HEK293 (cell line): ENCODE data around the gene MEI4.

Experiments used
- CTCF ChIA-PET: fragments of 350-600 bp; formaldehyde crosslinking; extraction: SDS; loops from one replicate; lab custom pipeline; 2021; ENCODE audit warnings: antibody characterized with exemption; lab: Yijun Ruan, JAX
- POLR2A ChIA-PET: fragments of 300-600 bp; formaldehyde crosslinking; extraction: SDS; loops from one replicate; lab custom pipeline; 2020; ENCODE audit warnings: antibody characterized with exemption, inconsistent platforms; lab: Yijun Ruan, JAX
- H3K27ac ChIP-seq: fragments of 200-500 bp; sonication (Bioruptor generic); 2 replicates; pipeline ENCODE4 v1.5.1; 2014; ENCODE audit warnings: low read depth, low read length, control low read depth, inconsistent platforms; ENCODE audit errors: extremely low read depth
- H3K36me3 ChIP-seq, 2 experiments: fragments of 200-500 bp in 1 of 2; sonication (Bioruptor generic) in 1 of 2; 1 replicate in 1 of 2; 2 replicates in 1 of 2; pipeline ENCODE4 v1.5.1; 2014 to 2017; ENCODE audit warnings: inconsistent platforms in 2 of 2, low read length in 2 of 2; ENCODE audit not compliant: control insufficient read depth in 2 of 2, insufficient read depth in 1 of 2
- H3K4me1 ChIP-seq: fragments of 200-500 bp; sonication (Bioruptor generic); 2 replicates; pipeline ENCODE4 v1.5.1; 2014; ENCODE audit warnings: mild to moderate bottlenecking, low read length, inconsistent platforms; ENCODE audit not compliant: control insufficient read depth, insufficient read depth
- H3K4me3 ChIP-seq: 2 replicates; pipeline ENCODE4 v1.5.1; 2011; ENCODE audit warnings: low read depth, mild to moderate bottlenecking, control low read depth, low read length, moderate library complexity
- H3K9me3 ChIP-seq: fragments of 200-500 bp; sonication (Bioruptor generic); 2 replicates; pipeline ENCODE4 v1.5.1; 2014; ENCODE audit warnings: low read depth, low read length, inconsistent platforms; ENCODE audit not compliant: control insufficient read depth, insufficient read depth
- ATF2 ChIP-seq: fragments of 450-650 bp; formaldehyde crosslinking; IDR thresholded peaks from 2 replicates; pipeline ENCODE4 v1.5.1; 2016; ENCODE audit warnings: missing biosample characterization, missing genetic modification characterization, low read depth
- ELK4 ChIP-seq: IDR thresholded peaks from 2 replicates; pipeline ENCODE4 v1.6.1; 2011; ENCODE audit warnings: mild to moderate bottlenecking, low read depth, low read length, borderline replicate concordance
- MEIS1 ChIP-seq: sonication (generic); formaldehyde crosslinking; IDR thresholded peaks from 2 replicates; pipeline ENCODE4 v1.8.1; 2022; ENCODE audit warnings: missing genetic modification reagents, mild to moderate bottlenecking, borderline replicate concordance
- SCRT1 ChIP-seq: fragments of 450-650 bp; formaldehyde crosslinking; IDR thresholded peaks from 2 replicates; pipeline ENCODE4 v1.5.1; 2016; ENCODE audit warnings: missing biosample characterization, missing genetic modification characterization, borderline replicate concordance
- TRIM28 ChIP-seq: IDR thresholded peaks from 2 replicates; pipeline ENCODE4 v1.6.1; 2011; ENCODE audit warnings: low read length, control low read depth, borderline replicate concordance
- WT1 ChIP-seq: fragments of 450-650 bp; formaldehyde crosslinking; IDR thresholded peaks from 2 replicates; pipeline ENCODE4 v1.5.1; 2016; ENCODE audit warnings: missing biosample characterization, missing genetic modification characterization
- YY1 ChIP-seq: fragments of 450-650 bp; formaldehyde crosslinking; IDR thresholded peaks from 2 replicates; pipeline ENCODE4 v1.5.1; 2018; ENCODE audit warnings: missing biosample characterization, missing genetic modification characterization
- YY2 ChIP-seq: fragments of 450-650 bp; formaldehyde crosslinking; IDR thresholded peaks from 2 replicates; pipeline ENCODE4 v1.5.1; 2016; ENCODE audit warnings: missing biosample characterization, missing genetic modification characterization
- ZBTB21 ChIP-seq: fragments of 450-650 bp; formaldehyde crosslinking; IDR thresholded peaks from 2 replicates; pipeline ENCODE4 v1.5.1; 2017; ENCODE audit warnings: missing biosample characterization, missing genetic modification characterization
- ZFP37 ChIP-seq: fragments of 450-650 bp; formaldehyde crosslinking; IDR thresholded peaks from 2 replicates; pipeline ENCODE4 v1.5.1; 2016; ENCODE audit warnings: missing biosample characterization, missing genetic modification characterization
- ZIC2 ChIP-seq: fragments of 450-650 bp; formaldehyde crosslinking; IDR thresholded peaks from 2 replicates; pipeline ENCODE4 v1.5.1; 2016; ENCODE audit warnings: missing biosample characterization, missing genetic modification characterization
- ZNF140 ChIP-seq: fragments of 450-650 bp; formaldehyde crosslinking; IDR thresholded peaks from 2 replicates; pipeline ENCODE4 v1.5.1; 2016; ENCODE audit warnings: missing biosample characterization, missing genetic modification characterization
- ZNF221 ChIP-seq: fragments of 450-650 bp; formaldehyde crosslinking; IDR thresholded peaks from 2 replicates; pipeline ENCODE4 v1.5.1; 2017; ENCODE audit warnings: missing biosample characterization, missing genetic modification characterization, borderline replicate concordance
- ZNF274 ChIP-seq, 2 experiments: fragments of 200-500 bp in 1 of 2; fragments of 450-650 bp in 1 of 2; sonication (Bioruptor generic) in 1 of 2; formaldehyde crosslinking in 1 of 2; IDR thresholded peaks; 2 replicates each; pipeline versions ENCODE4 v1.5.1 to v1.6.1; 2014 to 2016; ENCODE audit warnings: borderline replicate concordance in 1 of 2, inconsistent platforms in 1 of 2, low read length in 1 of 2, missing biosample characterization in 1 of 2, missing genetic modification characterization in 1 of 2
- ZNF404 ChIP-seq: fragments of 450-650 bp; formaldehyde crosslinking; IDR thresholded peaks from 2 replicates; pipeline ENCODE4 v1.5.1; 2017; ENCODE audit warnings: missing biosample characterization, missing genetic modification characterization
- ZNF426 ChIP-seq: fragments of 450-650 bp; formaldehyde crosslinking; IDR thresholded peaks from 2 replicates; pipeline ENCODE4 v1.5.1; 2017; ENCODE audit warnings: missing biosample characterization, missing genetic modification characterization, mild to moderate bottlenecking, inconsistent platforms, moderate library complexity
- ZNF558 ChIP-seq: fragments of 450-650 bp; formaldehyde crosslinking; IDR thresholded peaks from 2 replicates; pipeline ENCODE4 v1.5.1; 2016; ENCODE audit warnings: missing biosample characterization, missing genetic modification characterization
- ZNF571 ChIP-seq: fragments of 450-650 bp; formaldehyde crosslinking; IDR thresholded peaks from 2 replicates; pipeline ENCODE4 v1.5.0; 2017; ENCODE audit warnings: missing biosample characterization, missing genetic modification characterization
- ZNF596 ChIP-seq: fragments of 450-650 bp; IDR thresholded peaks from 2 replicates; pipeline ENCODE4 v1.5.0; 2018; ENCODE audit warnings: missing biosample characterization, mild to moderate bottlenecking, missing genetic modification characterization, moderate library complexity
- ZNF654 ChIP-seq: fragments of 450-650 bp; formaldehyde crosslinking; IDR thresholded peaks from 2 replicates; pipeline ENCODE4 v1.5.1; 2016; ENCODE audit warnings: low read depth, missing biosample characterization, missing genetic modification characterization
- ZNF768 ChIP-seq: fragments of 450-650 bp; formaldehyde crosslinking; IDR thresholded peaks from 2 replicates; pipeline ENCODE4 v1.5.1; 2018; ENCODE audit warnings: missing biosample characterization, mild to moderate bottlenecking, missing genetic modification characterization
- ZSCAN23 ChIP-seq: fragments of 450-650 bp; formaldehyde crosslinking; IDR thresholded peaks from 2 replicates; pipeline ENCODE4 v1.5.1; 2016; ENCODE audit warnings: missing biosample characterization, missing genetic modification characterization
- ZXDB ChIP-seq: fragments of 450-650 bp; formaldehyde crosslinking; IDR thresholded peaks from 2 replicates; pipeline ENCODE4 v1.5.1; 2016; ENCODE audit warnings: missing biosample characterization, missing genetic modification characterization
- TF ChIP-seq, protein P1 (sequence below): fragments of 450-650 bp; formaldehyde crosslinking; IDR thresholded peaks from 2 replicates; pipeline ENCODE4 v1.5.1; 2017; ENCODE audit warnings: missing biosample characterization, missing genetic modification characterization
- TF ChIP-seq, protein P2 (sequence below): fragments of 450-650 bp; formaldehyde crosslinking; IDR thresholded peaks from 2 replicates; pipeline ENCODE4 v1.5.1; 2016; ENCODE audit warnings: missing biosample characterization, missing genetic modification characterization

The MEI4 gene

DNA sequence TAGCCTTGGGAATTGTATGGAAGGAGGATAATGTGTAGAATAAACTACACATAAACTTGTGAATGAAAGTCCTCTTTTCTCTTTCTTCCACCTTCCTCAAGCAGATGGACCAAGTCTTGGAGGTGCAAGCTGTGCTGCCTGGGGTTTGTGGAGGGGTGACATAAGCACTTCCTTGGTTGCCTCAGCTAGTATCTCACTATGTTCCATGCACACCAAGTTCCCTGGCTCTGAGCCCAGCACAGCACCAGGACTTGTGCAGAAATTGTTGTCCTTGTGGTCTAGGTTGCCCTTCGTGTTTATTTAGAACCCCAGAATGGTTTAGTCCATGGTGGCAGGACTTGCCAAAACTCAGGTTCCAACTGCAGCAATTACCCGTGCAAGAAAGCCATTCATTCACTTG is 110.3 kb downstream of the MEI4 start:
- ChIA-PET POLR2A (no interaction called here), CTCF (no interaction called here)
- Histone ChIP-seq H3K4me1 (no peaks in the 10 kb centered on the region), H3K27ac (no peak overlapping the region), H3K9me3 (no peaks in the 10 kb centered on the region), H3K4me3 (no peak overlapping the region), H3K36me3 (no peaks in the 10 kb centered on the region)
- no peak for TF ChIP-seq ZNF140 (tag by site-specific recombination)
- TF ChIP-seq TRIM28: no peak
- no peak for TF ChIP-seq ZNF654 (tag by site-specific recombination)
- TF ChIP-seq ZBTB21 (tag by site-specific recombination): no peak

DNA sequence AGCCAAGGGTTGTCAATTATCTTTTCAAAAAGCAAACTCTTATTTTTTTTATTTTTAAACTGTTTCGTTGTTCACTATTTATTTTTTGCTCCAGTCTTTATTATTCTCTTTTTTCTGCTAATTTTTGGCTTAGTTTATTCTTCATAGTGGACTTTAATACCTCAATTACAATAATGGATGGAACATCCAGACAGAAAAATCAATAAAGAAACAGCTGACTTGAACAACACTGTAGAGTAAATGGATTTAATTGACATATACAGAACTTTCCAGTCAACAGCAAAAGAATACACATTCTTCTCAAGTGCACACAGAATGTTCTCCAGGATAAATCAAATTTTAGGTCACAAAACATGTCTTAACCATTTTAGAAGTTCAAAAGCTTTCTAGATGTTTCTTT is 111.5 kb downstream of the MEI4 start:
- Histone ChIP-seq H3K27ac (no peak overlapping the region), H3K36me3 (no peaks in the 10 kb centered on the region), H3K9me3 (no peaks in the 10 kb centered on the region), H3K4me3 (no peak overlapping the region), H3K4me1 (no peaks in the 10 kb centered on the region)
- POLR2A ChIA-PET: no interaction called here
- TF ChIP-seq ZNF426 (tag by site-specific recombination): no peak
- no peak for TF ChIP-seq ZNF768
- no peak for TF ChIP-seq ZFP37 (tag by site-specific recombination)
- no peak for TF ChIP-seq ZNF596 (tag by site-specific recombination)
- TF ChIP-seq SCRT1 (tag by site-specific recombination): no peak
- TF ChIP-seq ZNF558 (tag by site-specific recombination): no peak
- no peak for TF ChIP-seq MEIS1 (CRISPR knock-in tag)
- CTCF ChIA-PET: no interaction called here

- ChIA-PET CTCF (interaction anchor here (0.6 kb wide), 1 partner anchor 260 kb away, joined by 3 read pairs; no protein-coding TSS in a partner anchor), POLR2A (no interaction called here)
- no peaks in the 10 kb centered on the region for H3K36me3 ChIP-seq
- no peaks in the 10 kb centered on the region for H3K9me3 ChIP-seq
- H3K4me1 ChIP-seq: no peaks in the 10 kb centered on the region
- no peak overlapping the region for H3K27ac ChIP-seq
- H3K4me3 ChIP-seq: no peak overlapping the region
- TF ChIP-seq ZSCAN23 (tag by site-specific recombination) (no peak), WT1 (tag by site-specific recombination) (no peak), ZNF274 (IDR thresholded peaks at IDR 0.05; ENCODE audit: low read length) (no peak), ZNF274 (tag by site-specific recombination; IDR thresholded peaks at IDR 0.05; ENCODE audit: borderline replicate concordance) (no peak), ZIC2 (tag by site-specific recombination) (no peak), ATF2 (tag by site-specific recombination) (no peak), ZNF221 (tag by site-specific recombination) (no peak), YY1 (tag by site-specific recombination) (no peak), YY2 (no peak), ZNF404 (tag by site-specific recombination) (no peak), ELK4 (no peak), ZXDB (tag by site-specific recombination) (no peak), ZNF571 (tag by site-specific recombination) (no peak)
- TF ChIP-seq, protein P1, sequence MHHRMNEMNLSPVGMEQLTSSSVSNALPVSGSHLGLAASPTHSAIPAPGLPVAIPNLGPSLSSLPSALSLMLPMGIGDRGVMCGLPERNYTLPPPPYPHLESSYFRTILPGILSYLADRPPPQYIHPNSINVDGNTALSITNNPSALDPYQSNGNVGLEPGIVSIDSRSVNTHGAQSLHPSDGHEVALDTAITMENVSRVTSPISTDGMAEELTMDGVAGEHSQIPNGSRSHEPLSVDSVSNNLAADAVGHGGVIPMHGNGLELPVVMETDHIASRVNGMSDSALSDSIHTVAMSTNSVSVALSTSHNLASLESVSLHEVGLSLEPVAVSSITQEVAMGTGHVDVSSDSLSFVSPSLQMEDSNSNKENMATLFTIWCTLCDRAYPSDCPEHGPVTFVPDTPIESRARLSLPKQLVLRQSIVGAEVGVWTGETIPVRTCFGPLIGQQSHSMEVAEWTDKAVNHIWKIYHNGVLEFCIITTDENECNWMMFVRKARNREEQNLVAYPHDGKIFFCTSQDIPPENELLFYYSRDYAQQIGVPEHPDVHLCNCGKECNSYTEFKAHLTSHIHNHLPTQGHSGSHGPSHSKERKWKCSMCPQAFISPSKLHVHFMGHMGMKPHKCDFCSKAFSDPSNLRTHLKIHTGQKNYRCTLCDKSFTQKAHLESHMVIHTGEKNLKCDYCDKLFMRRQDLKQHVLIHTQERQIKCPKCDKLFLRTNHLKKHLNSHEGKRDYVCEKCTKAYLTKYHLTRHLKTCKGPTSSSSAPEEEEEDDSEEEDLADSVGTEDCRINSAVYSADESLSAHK (tag by site-specific recombination): no peak
- TF ChIP-seq, protein P2, sequence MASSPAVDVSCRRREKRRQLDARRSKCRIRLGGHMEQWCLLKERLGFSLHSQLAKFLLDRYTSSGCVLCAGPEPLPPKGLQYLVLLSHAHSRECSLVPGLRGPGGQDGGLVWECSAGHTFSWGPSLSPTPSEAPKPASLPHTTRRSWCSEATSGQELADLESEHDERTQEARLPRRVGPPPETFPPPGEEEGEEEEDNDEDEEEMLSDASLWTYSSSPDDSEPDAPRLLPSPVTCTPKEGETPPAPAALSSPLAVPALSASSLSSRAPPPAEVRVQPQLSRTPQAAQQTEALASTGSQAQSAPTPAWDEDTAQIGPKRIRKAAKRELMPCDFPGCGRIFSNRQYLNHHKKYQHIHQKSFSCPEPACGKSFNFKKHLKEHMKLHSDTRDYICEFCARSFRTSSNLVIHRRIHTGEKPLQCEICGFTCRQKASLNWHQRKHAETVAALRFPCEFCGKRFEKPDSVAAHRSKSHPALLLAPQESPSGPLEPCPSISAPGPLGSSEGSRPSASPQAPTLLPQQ (tag by site-specific recombination): no peak
Measured at GRCh38 chr6:77773157-77773822, 120.5 kb downstream of the MEI4 start.
